Gastroesophageal sphincter (tissue), 3 donors: ENCODE measurements around the gene VSTM5.

ENCODE experiments used
- POLR2A ChIP-seq, 2 donors: fragments of 450-650 bp; IDR thresholded peaks; one replicate each; pipeline ENCODE4 v1.6.1; 2017; ENCODE audit warnings: antibody characterized with exemption in 2 of 2, mild to moderate bottlenecking in 2 of 2, moderate library complexity in 1 of 2
- TF ChIP-seq, protein P1 (sequence below), 4 experiments: fragments of 200-600 bp in 2 of 4; fragments of 450-650 bp in 2 of 4; sonication (generic) in 1 of 4; IDR thresholded peaks; one replicate each; pipeline ENCODE4 v1.5.1; 2017 to 2019; ENCODE audit warnings: antibody characterized with exemption in 4 of 4, mild to moderate bottlenecking in 2 of 4, moderate library complexity in 2 of 4

DNA sequence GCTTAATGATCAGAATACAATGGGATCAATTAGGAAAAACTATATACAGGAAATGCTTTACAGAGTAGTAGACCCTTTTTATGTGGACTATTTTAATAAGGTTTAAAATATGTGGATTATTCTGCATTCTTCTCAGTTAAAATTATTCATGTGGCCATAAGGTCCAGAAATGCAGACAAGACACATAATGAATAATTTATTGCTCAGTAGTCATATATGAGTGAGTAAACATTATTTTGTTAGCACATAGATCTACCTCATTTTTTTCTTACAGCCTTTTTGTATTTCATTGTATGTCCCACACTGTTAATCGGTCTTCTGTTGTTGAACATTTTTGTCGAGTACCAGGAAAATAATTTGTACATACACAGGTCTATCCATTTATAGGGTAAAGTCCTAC lies 45.5 kb downstream of the VSTM5 start:
- TF ChIP-seq, protein P1, sequence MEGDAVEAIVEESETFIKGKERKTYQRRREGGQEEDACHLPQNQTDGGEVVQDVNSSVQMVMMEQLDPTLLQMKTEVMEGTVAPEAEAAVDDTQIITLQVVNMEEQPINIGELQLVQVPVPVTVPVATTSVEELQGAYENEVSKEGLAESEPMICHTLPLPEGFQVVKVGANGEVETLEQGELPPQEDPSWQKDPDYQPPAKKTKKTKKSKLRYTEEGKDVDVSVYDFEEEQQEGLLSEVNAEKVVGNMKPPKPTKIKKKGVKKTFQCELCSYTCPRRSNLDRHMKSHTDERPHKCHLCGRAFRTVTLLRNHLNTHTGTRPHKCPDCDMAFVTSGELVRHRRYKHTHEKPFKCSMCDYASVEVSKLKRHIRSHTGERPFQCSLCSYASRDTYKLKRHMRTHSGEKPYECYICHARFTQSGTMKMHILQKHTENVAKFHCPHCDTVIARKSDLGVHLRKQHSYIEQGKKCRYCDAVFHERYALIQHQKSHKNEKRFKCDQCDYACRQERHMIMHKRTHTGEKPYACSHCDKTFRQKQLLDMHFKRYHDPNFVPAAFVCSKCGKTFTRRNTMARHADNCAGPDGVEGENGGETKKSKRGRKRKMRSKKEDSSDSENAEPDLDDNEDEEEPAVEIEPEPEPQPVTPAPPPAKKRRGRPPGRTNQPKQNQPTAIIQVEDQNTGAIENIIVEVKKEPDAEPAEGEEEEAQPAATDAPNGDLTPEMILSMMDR (IDR thresholded peaks at IDR 0.05): no peak
- no peak for TF ChIP-seq POLR2A (IDR thresholded peaks at IDR 0.05)
